ENCODE results near the gene CCM2L. TPM values are rescaled to one million over a fixed set of nuclear protein-coding genes. Genes with fewer than 3 reads are reported as not detected.

Gene CCM2L
- total RNA-seq, 1 donor = not detected

GRCh38 chr20:32053648-32054047 lies 43.4 kb downstream of the CCM2L start:
- no peak for DNase-seq (ENCODE audit: low read depth)
- TF ChIP-seq, protein P1, sequence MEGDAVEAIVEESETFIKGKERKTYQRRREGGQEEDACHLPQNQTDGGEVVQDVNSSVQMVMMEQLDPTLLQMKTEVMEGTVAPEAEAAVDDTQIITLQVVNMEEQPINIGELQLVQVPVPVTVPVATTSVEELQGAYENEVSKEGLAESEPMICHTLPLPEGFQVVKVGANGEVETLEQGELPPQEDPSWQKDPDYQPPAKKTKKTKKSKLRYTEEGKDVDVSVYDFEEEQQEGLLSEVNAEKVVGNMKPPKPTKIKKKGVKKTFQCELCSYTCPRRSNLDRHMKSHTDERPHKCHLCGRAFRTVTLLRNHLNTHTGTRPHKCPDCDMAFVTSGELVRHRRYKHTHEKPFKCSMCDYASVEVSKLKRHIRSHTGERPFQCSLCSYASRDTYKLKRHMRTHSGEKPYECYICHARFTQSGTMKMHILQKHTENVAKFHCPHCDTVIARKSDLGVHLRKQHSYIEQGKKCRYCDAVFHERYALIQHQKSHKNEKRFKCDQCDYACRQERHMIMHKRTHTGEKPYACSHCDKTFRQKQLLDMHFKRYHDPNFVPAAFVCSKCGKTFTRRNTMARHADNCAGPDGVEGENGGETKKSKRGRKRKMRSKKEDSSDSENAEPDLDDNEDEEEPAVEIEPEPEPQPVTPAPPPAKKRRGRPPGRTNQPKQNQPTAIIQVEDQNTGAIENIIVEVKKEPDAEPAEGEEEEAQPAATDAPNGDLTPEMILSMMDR (IDR thresholded peaks at IDR 0.05; ENCODE audit: insufficient read depth, low read length) = no peak

DNA sequence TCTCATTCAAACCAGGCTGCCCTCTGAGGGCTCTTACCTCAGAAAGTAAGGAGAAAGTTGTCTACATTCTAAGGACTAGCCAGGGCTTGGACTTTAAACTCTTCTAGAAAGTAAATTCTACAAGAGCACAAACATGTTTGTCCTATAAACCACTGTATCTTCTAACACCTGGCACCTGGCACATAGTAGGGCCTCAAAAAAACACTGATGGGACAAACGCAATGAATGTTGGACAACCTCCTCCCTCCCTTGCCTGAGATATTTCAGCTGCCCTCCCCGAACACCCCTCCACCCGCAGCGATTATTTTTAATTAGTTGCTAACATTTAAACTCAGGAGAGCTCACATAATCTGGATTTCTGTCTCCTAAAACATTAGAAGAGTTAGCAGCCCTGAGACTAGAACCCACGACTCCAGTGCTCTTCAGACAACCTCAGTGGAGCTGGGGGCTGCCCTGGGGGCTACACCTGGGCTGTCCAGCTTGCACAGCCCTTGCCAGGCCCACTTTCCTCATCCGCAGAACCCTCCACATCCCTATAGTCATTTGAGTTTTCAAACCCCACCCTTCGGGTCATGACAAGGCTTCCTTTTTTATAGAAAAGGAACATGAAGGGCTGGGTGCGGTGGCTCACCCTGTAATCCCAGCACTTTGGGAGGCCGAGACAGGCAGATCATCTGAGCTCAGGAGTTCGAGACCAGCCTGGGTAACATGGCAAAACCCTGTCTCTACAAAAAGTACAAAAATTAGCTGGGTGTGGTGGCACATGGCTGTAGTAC lies 46.7 kb downstream of the CCM2L start:
- DNase-seq (ENCODE audit: low read depth) = no peak
- H3K4me3 ChIP-seq (ENCODE audit: low read depth, low read length) = no peak overlapping the region
- TF ChIP-seq, protein P1 (IDR thresholded peaks at IDR 0.05; ENCODE audit: insufficient read depth, low read length) = no peak

More at GRCh38 chr20:32053648-32054047, 43.4 kb downstream of the CCM2L start:
- H3K4me3 ChIP-seq (ENCODE audit: low read depth, low read length) = no peak overlapping the region

- TF ChIP-seq, protein P1 (IDR thresholded peaks at IDR 0.05; ENCODE audit: insufficient read depth, low read length) = no peak
- H3K4me3 ChIP-seq (ENCODE audit: low read depth, low read length) = no peak overlapping the region
- DNase-seq (ENCODE audit: low read depth) = no peak
Measured at GRCh38 chr20:32057656-32058184, 47.5 kb downstream of the CCM2L start.

DNA sequence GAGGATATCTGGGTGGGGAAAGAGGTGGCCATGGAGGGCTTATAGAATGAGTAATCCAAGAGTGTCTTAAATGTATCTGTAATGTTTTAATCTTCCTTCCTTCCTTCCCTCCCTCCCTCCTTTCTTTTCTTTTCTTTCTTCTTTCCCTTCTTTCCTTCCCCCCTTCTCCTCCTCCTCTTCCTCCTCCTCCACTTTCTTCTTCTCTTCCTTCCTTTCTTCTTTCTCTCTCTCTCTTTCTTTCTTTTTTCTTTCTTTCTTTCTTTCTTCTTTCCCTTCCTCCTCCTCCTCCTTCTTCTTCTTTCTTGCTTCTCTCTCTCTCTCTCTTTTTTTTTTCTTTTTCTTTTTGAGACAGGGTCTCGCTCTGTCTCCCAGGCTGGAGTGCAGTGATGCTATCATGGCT lies 49.0 kb downstream of the CCM2L start:
- DNase-seq (ENCODE audit: low read depth) = no peak
- TF ChIP-seq, protein P1 (IDR thresholded peaks at IDR 0.05; ENCODE audit: insufficient read depth, low read length) = no peak
- no peak overlapping the region for H3K4me3 ChIP-seq (ENCODE audit: low read depth, low read length)

DNA sequence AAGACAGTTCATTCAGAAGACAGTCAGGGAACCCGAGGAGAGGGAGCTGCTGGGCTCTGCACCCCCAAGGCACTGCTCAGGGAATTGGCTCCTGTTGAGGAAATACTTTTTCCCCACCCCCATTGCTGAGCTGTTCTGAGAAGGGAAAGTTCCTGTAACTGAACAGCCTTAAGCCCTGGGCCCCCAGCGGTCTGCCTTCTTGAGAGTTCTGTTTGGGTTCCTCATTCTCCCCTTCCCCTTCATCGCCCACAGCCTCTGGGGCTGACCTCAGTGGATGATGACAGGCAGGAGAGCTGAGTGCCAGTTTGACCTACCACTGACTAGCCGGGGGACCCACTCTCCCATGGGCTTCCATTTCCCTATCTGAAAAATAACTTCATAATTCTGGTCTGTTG lies 52.5 kb downstream of the CCM2L start:
- DNase-seq (ENCODE audit: low read depth) = no peak
- TF ChIP-seq, protein P1 (IDR thresholded peaks at IDR 0.05; ENCODE audit: insufficient read depth, low read length) = no peak
- H3K4me3 ChIP-seq (ENCODE audit: low read depth, low read length) = no peak overlapping the region

- no peak for DNase-seq (ENCODE audit: low read depth)
- TF ChIP-seq, protein P1 (IDR thresholded peaks at IDR 0.05; ENCODE audit: insufficient read depth, low read length) = no peak
- H3K4me3 ChIP-seq (ENCODE audit: low read depth, low read length) = no peak overlapping the region
Measured at GRCh38 chr20:32063695-32064094, 53.5 kb downstream of the CCM2L start.
